Measurements from ENCODE around the gene CALM1.

GRCh38 chr14:90424075-90424474 lies 27.2 kb downstream of the CALM1 start:
- TF ChIP-seq CTCF (IDR thresholded peaks at IDR 0.05; ENCODE audit: insufficient read depth, low read length, poor library complexity, severe bottlenecking) (no peak), EZH2phosphoT487 (conservative IDR thresholded peaks at IDR 0.05; ENCODE audit: low read length) (no peak)
